Common myeloid progenitor, CD34-positive (primary cell): ENCODE measurements around the gene DDX18.

Experiments used
- CTCF ChIA-PET: fragments of 350-600 bp; sonication (Branson Sonifier 250); formaldehyde crosslinking; loops from one replicate; lab custom pipeline; 2021; ENCODE audit warnings: antibody characterized with exemption; lab: Charles Lee
- POLR2A ChIA-PET: fragments of 350-600 bp; sonication (Branson Sonifier 250); formaldehyde crosslinking; loops from one replicate; lab custom pipeline; 2021; ENCODE audit warnings: antibody characterized with exemption; lab: Charles Lee
- DNase-seq, 3 donors: peaks; one replicate each; pipeline versions ENCODE4 v3.0.0 to v3.0.0-alpha.2; 2013
- H3K27ac ChIP-seq, 2 experiments: 1 replicate in 1 of 2; 2 replicates in 1 of 2; pipeline ENCODE4 v1.7.0; 2013; ENCODE audit warnings: inconsistent platforms in 2 of 2, low read length in 2 of 2, mild to moderate bottlenecking in 2 of 2, low read depth in 1 of 2, moderate library complexity in 1 of 2; ENCODE audit not compliant: severe bottlenecking in 2 of 2, insufficient read depth in 1 of 2, poor library complexity in 1 of 2
- H3K27me3 ChIP-seq, 5 experiments: replicated peaks in 2 of 5; 1 replicate in 3 of 5; 2 replicates in 2 of 5; pipeline versions ENCODE4 v1.6.1 to v1.7.0; 2013; ENCODE audit warnings: low read length in 4 of 5, mild to moderate bottlenecking in 2 of 5, moderate library complexity in 2 of 5, inconsistent platforms in 1 of 5; ENCODE audit not compliant: insufficient read depth in 5 of 5, control insufficient read depth in 4 of 5
- H3K36me3 ChIP-seq, 4 experiments: 1 replicate in 2 of 4; 2 replicates in 2 of 4; pipeline versions ENCODE4 v1.6.1 to v1.7.0; 2013; ENCODE audit warnings: low read length in 3 of 4, control low read depth in 1 of 4, mild to moderate bottlenecking in 1 of 4; ENCODE audit not compliant: control insufficient read depth in 4 of 4, insufficient read depth in 4 of 4
- H3K4me1 ChIP-seq, 4 experiments: 1 replicate in 3 of 4; 2 replicates in 1 of 4; pipeline versions ENCODE4 v1.6.1 to v1.7.1; 2013; ENCODE audit warnings: low read length in 3 of 4, mild to moderate bottlenecking in 3 of 4, control low read depth in 1 of 4, inconsistent platforms in 1 of 4, moderate library complexity in 1 of 4; ENCODE audit not compliant: control insufficient read depth in 4 of 4, insufficient read depth in 4 of 4; ENCODE audit errors: control extremely low read depth in 1 of 4
- H3K4me3 ChIP-seq, 7 experiments: 1 replicate in 4 of 7; 2 replicates in 3 of 7; pipeline versions ENCODE4 v1.5.1 to v1.7.0; 2013; ENCODE audit warnings: mild to moderate bottlenecking in 7 of 7, low read length in 6 of 7, moderate library complexity in 6 of 7, inconsistent platforms in 2 of 7, low read depth in 2 of 7, control low read depth in 1 of 7; ENCODE audit not compliant: insufficient read depth in 4 of 7, control insufficient read depth in 1 of 7; ENCODE audit errors: extremely low read depth in 1 of 7
- H3K9me3 ChIP-seq, 5 experiments: 1 replicate in 4 of 5; 2 replicates in 1 of 5; pipeline versions ENCODE4 v1.6.1 to v1.7.1; 2013; ENCODE audit warnings: low read length in 4 of 5, mild to moderate bottlenecking in 2 of 5, inconsistent platforms in 1 of 5, low read depth in 1 of 5, moderate library complexity in 1 of 5; ENCODE audit not compliant: control insufficient read depth in 4 of 5, insufficient read depth in 2 of 5; ENCODE audit errors: control extremely low read depth in 1 of 5
- WGBS: methylation state at CpG from one replicate; pipeline ENCODE4 v1.1.5; 2013; ENCODE audit not compliant: insufficient coverage; 5-methylcytosine and 5-hydroxymethylcytosine counted together

DDX18 gene

DNA sequence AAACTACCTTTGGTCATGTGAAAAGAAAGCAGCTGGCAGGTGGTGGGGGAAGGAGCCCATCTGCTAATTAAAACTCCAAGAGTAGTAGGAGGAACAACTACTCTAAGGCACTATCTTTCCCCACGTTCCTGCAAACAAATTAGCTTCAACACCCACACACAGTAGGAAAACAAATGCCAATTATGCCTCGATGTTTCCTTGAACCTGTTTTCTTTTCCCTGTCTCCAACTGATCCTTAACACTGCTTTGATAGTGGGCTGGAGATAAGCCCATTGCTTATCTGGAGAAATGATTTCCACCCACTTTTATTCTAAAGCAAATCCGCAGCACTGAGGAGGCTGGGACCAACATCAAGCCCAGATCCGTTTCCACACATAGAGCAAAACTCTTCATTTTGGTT is 36.0 kb downstream of the DDX18 start:
- Histone ChIP-seq H3K27me3 (peaks cover 0 to 37% (median 20%) of the 10 kb centered on the region in 5 experiments), H3K4me1 (peaks cover 0 to 4% (median 0%) of the 10 kb centered on the region in 4 experiments), H3K27ac (no peak overlapping the region), H3K9me3 (peaks cover 0 to 7% (median 6%) of the 10 kb centered on the region in 5 experiments), H3K36me3 (no peaks in the 10 kb centered on the region), H3K4me3 (no peak overlapping the region)
- WGBS: 0% methylated on average over 1 of the region's 4 CpGs
- ChIA-PET CTCF (no interaction called here), POLR2A (no interaction called here)
- DNase-seq: no peak

DNA sequence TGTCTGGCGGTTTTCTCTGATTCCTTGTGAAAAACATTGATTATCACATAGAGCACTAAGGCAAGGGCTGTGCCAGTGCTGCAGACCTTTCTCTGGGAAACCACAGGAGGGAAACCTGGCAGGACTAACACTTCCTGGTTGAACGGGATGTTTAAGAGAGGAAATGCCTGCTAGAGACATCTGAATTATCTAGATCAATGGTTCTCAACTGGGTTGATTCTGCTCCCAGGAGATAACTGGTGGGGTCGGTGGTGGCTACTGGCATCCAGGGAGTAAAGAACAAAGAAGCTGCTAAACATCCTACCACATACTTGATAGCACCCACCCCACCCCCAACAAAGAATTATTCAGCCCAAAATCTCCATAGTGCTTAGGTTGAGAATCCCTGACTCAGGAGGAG is 37.5 kb downstream of the DDX18 start:
- DNase-seq: no peak
- CTCF ChIA-PET: no interaction called here
- H3K36me3 ChIP-seq: no peaks in the 10 kb centered on the region
- WGBS: 100% methylated on average over 1 of the region's 3 CpGs
- H3K9me3 ChIP-seq: peaks cover 0 to 7% (median 6%) of the 10 kb centered on the region in 5 experiments
- H3K4me3 ChIP-seq: no peak overlapping the region
- H3K4me1 ChIP-seq: peaks cover 0 to 4% (median 0%) of the 10 kb centered on the region in 4 experiments
- POLR2A ChIA-PET: no interaction called here
- H3K27me3 ChIP-seq: peaks cover 0 to 45% (median 17%) of the 10 kb centered on the region in 5 experiments
- H3K27ac ChIP-seq: no peak overlapping the region

DNA sequence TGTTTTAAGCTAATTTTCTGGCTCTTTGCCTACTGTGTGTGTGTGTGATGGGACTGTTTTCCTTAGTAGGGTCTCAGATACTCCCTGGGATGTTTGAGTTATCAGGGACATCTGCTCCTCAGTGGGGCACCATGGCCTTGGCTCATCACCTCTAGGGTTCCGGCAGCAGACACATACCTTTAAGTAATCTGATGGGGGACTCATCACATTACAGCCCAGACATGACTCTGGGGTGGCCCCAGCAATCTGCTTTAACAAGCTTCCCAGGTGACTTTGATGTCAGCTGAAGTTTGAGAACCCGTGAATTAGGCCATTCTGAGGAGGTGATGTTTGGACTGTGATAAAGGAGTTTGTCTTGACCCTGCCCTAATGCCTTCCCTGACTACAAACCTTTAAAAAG is 38.8 kb downstream of the DDX18 start:
- H3K36me3 ChIP-seq: no peaks in the 10 kb centered on the region
- 88% methylated on average over 1 of the region's 2 CpGs for WGBS
- no peak overlapping the region for H3K27ac ChIP-seq
- H3K9me3 ChIP-seq: peaks cover 0 to under 1% (median 0%) of the 10 kb centered on the region in 5 experiments
- POLR2A ChIA-PET: no interaction called here
- DNase-seq: no peak
- peaks cover 0 to 4% (median 0%) of the 10 kb centered on the region in 4 experiments for H3K4me1 ChIP-seq
- CTCF ChIA-PET: interaction anchor here (0.9 kb wide), 1 partner anchor 11 kb away, joined by 3 read pairs; no protein-coding TSS in a partner anchor
- H3K27me3 ChIP-seq: peaks cover 0 to 45% (median 17%) of the 10 kb centered on the region in 5 experiments
- no peak overlapping the region for H3K4me3 ChIP-seq

DNA sequence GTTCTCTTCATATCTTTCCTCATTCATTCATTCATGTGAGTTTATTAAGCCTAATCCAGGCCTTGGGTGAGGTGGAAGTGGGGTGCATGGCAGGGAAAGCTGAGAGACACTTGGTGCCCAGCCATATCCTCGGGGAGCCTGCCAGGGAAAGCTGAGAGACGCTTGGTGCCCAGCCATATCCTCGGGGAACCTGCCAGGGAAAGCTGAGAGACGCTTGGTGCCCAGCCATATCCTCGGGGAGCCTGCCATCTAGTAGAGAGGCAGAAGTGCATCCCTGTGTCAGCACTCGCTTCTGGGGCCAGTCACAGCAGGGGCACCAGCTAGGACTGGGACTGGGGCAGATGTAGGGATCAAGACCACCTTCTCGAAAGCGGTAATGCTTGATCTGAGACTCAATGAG is 39.4 kb downstream of the DDX18 start:
- H3K27me3 ChIP-seq: peaks cover 0 to 47% (median 17%) of the 10 kb centered on the region in 5 experiments
- 92% methylated on average over 6 of the region's 8 CpGs for WGBS
- ChIA-PET CTCF (no interaction called here), POLR2A (no interaction called here)
- H3K4me3 ChIP-seq: no peak overlapping the region
- no peaks in the 10 kb centered on the region for H3K36me3 ChIP-seq
- H3K9me3 ChIP-seq: peaks cover 0 to 1% (median 0%) of the 10 kb centered on the region in 5 experiments
- H3K4me1 ChIP-seq: peaks cover 0 to 4% (median 0%) of the 10 kb centered on the region in 4 experiments
- DNase-seq: no peak
- no peak overlapping the region for H3K27ac ChIP-seq

DNA sequence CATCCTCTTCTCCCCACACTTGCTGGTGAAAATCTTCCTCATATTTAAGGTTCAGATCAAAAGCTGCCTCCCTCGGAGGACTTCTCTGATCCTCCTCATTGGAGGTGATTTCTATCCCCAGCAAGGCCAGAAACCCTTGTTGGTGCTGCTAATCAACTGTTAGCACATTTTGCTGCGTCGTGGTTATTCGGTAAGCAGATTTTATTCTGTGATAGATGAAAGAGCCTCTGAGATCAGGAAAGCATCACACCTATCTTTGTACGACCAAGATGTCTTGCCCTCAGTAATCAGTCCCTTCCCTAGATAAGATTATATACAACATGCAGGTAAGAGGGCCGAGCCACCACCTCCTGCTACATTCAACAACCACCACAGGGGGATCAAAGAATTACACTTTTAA is 40.1 kb downstream of the DDX18 start:
- 85% methylated on average over 3 of the region's 6 CpGs for WGBS
- H3K27me3 ChIP-seq: peaks cover 0 to 49% (median 14%) of the 10 kb centered on the region in 5 experiments

DNA sequence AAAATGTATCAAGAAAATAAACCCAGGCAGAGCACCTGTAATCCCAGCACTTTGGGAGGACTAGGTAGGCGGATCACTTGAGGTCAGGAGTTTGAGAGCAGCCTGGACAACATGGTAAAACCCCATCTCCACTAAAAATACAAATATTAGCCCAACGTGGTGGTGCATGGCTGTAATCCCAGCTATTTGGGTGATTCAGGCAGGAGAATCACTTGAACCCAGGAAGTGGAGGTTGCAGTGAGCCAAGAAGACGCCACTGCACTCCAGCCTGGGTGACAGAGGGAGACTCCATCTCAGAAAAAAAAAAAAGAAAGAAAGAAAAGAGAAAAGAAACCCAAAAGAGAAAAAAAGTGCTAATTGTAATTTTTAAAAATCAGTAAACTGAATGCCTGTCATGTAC is 41.4 kb downstream of the DDX18 start:
- Histone ChIP-seq H3K36me3 (no peaks in the 10 kb centered on the region), H3K9me3 (peaks cover 0 to 16% (median 13%) of the 10 kb centered on the region in 5 experiments), H3K27ac (no peak overlapping the region), H3K4me3 (no peak overlapping the region), H3K27me3 (peaks cover 1 to 51% (median 8%) of the 10 kb centered on the region in 5 experiments), H3K4me1 (peaks cover 0 to 4% (median 0%) of the 10 kb centered on the region in 4 experiments)
- DNase-seq: no peak
- ChIA-PET CTCF (no interaction called here), POLR2A (no interaction called here)
- WGBS: 100% methylated on average over 1 of the region's 3 CpGs

More for the DNA sequence above, 40.1 kb downstream of the DDX18 start:
- Histone ChIP-seq H3K4me3 (no peak overlapping the region), H3K27ac (no peak overlapping the region), H3K9me3 (peaks cover 0 to 7% (median 6%) of the 10 kb centered on the region in 5 experiments), H3K4me1 (peaks cover 0 to 4% (median 0%) of the 10 kb centered on the region in 4 experiments), H3K36me3 (no peaks in the 10 kb centered on the region)
- ChIA-PET POLR2A (no interaction called here), CTCF (no interaction called here)
- no peak for DNase-seq

DNA sequence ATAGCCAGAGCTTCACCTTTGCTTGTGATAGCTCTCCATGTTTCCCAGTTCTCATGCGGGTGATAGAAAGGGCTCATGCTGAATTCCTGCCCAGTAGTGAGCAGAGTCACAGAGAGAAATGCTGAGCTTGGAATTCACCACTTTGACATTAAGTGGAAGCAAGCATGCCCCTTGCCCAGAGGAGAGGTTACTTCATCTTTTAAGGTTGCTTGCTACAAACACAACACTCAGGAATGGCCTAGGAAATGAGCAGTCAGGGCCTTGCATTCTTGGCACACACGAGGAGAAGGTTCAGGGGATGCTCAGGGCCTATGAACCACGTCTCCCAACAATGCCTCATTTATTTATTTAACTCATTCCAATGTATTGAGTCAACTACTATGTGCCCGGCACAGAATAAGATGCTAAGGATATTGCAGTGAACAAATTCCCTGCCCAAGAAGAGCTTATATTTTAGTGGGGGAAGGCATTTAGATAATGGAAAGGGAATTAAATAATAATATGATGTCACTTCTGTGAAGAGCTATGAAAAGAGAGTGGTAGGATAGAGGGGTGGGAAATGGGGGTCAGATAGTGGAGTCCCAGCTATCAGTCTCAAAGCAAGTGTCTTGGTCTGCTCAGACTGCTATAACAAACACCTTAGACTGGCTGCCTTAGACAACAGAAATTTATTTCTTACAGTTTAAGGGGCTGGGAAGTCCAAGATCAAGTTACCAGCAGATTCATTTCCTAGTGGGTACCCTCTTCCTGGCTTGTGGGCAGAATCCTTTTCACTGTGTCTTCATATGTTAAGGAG is 42.1 kb downstream of the DDX18 start:
- CTCF ChIA-PET: no interaction called here

More for the DNA sequence above, 42.1 kb downstream of the DDX18 start:
- no peak for DNase-seq
- Histone ChIP-seq H3K27me3 (peaks cover 2 to 52% (median 5%) of the 10 kb centered on the region in 5 experiments), H3K36me3 (no peaks in the 10 kb centered on the region), H3K4me3 (no peak overlapping the region), H3K4me1 (peaks cover 0 to 4% (median 0%) of the 10 kb centered on the region in 4 experiments), H3K27ac (no peak overlapping the region), H3K9me3 (peaks cover 0 to 17% (median 13%) of the 10 kb centered on the region in 5 experiments)
- POLR2A ChIA-PET: no interaction called here
- WGBS: 94% methylated on average over 2 of the region's 4 CpGs
